AG09309 (cell line): ENCODE measurements around the gene PCSK1.

Experiments used
- DNase-seq: peaks from one replicate; pipeline ENCODE4 v3.0.0-alpha.2; 2010; ENCODE audit warnings: low read depth
- H3K4me3 ChIP-seq: 2 replicates; pipeline ENCODE4 v1.5.1; 2011; ENCODE audit warnings: mild to moderate bottlenecking, low read depth, low read length, moderate library complexity; ENCODE audit not compliant: control insufficient read depth
- CTCF ChIP-seq: IDR thresholded peaks from 2 replicates; pipeline ENCODE4 v1.5.1; 2011; ENCODE audit warnings: mild to moderate bottlenecking, low read depth, low read length, inconsistent platforms; ENCODE audit not compliant: insufficient read depth, control insufficient read depth; ENCODE audit errors: missing control alignments

PCSK1 gene

GRCh38 chr5:96381526-96381925 lies 51.5 kb downstream of the PCSK1 start:
- TF ChIP-seq CTCF, result no peak
- H3K4me3 ChIP-seq, result no peak overlapping the region
- no peak for DNase-seq

- H3K4me3 ChIP-seq, result no peak overlapping the region
- no peak for TF ChIP-seq CTCF
- no peak for DNase-seq
Measured at GRCh38 chr5:96379896-96380295, 53.2 kb downstream of the PCSK1 start.

GRCh38 chr5:96377597-96377996 lies 55.5 kb downstream of the PCSK1 start:
- no peak overlapping the region for H3K4me3 ChIP-seq
- TF ChIP-seq CTCF, result no peak
- DNase-seq, result no peak

- no peak overlapping the region for H3K4me3 ChIP-seq
- no peak for DNase-seq
- no peak for TF ChIP-seq CTCF
Measured at GRCh38 chr5:96377167-96377566, 55.9 kb downstream of the PCSK1 start.

GRCh38 chr5:96374653-96375052 lies 58.4 kb downstream of the PCSK1 start:
- no peak overlapping the region for H3K4me3 ChIP-seq
- no peak for TF ChIP-seq CTCF
- no peak for DNase-seq

- no peak for DNase-seq
- no peak for TF ChIP-seq CTCF
Measured at GRCh38 chr5:96373381-96373733, 59.7 kb downstream of the PCSK1 start.

GRCh38 chr5:96372726-96373380 lies 60.2 kb downstream of the PCSK1 start:
- no peak for DNase-seq
- no peak for TF ChIP-seq CTCF
- no peak overlapping the region for H3K4me3 ChIP-seq

More at GRCh38 chr5:96373381-96373733, 59.7 kb downstream of the PCSK1 start:
- no peak overlapping the region for H3K4me3 ChIP-seq
